ENCODE measurements around the gene ZNF609. TPM values are rescaled to one million over a fixed set of nuclear protein-coding genes. Genes with fewer than 3 reads are reported as not detected.

Gene ZNF609
- polyA plus RNA-seq, 3 donors = 1.3 to 13.2 (median 1.7) TPM

DNA sequence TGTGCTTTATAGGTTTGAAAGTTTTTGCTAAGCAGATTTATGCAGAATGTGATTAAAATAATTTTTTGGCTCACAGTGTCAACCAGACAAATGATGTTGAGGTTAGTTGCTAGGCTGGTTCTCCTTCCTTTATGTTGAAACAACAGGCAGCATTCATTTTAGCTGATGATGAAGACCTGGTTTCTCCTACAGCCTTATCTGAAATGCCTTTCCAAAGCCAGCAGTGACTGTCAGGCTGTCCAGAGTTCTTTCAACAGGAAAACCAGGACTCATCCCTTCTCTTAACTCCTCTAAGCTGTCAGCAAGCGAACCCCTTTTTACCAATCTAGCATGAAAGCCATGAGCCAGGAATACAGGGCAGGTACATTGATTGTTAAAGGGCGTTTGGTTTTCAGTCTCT lies 84.1 kb downstream of the ZNF609 start:
- Mint-ChIP-seq H3K9me3 (no peaks in the 10 kb centered on the region), H3K27me3 (ENCODE audit: low read depth in 3 of 3) (no peaks in the 10 kb centered on the region), H3K4me1 (peaks cover 24% of the 10 kb centered on the region), H3K36me3 (peaks cover 8 to 19% of the 10 kb centered on the region in 2 donors), H3K4me3 (no peak overlapping the region), H3K27ac (peak overlapping the region in 1 of 7 donors; percentile 46)
- Histone ChIP-seq H3K27me3 (ENCODE audit: control insufficient read depth in 2 of 2, insufficient read depth in 2 of 2, low read length in 2 of 2) (no peaks in the 10 kb centered on the region), H3K9me3 (replicated peaks in 1 of 2; ENCODE audit: control insufficient read depth in 1 of 2, insufficient read depth in 1 of 2, low read length in 2 of 2) (no peaks in the 10 kb centered on the region), H2AFZ (ENCODE audit: insufficient read depth, low read depth, low read length, poor library complexity, severe bottlenecking) (no peak overlapping the region), H3K79me2 (ENCODE audit: insufficient read depth, low read length) (peaks cover 81% of the 10 kb centered on the region), H3K27ac (ENCODE audit: low read depth in 1 of 2, low read length in 2 of 2) (no peak overlapping the region), H3K9ac (ENCODE audit: insufficient read depth, low read length, poor library complexity, severe bottlenecking) (no peak overlapping the region), H4K20me1 (ENCODE audit: insufficient read depth, low read length) (peaks cover 86% of the 10 kb centered on the region), H3K36me3 (replicated peaks in 1 of 2; ENCODE audit: control insufficient read depth in 1 of 2, insufficient read depth in 2 of 2, low read length in 2 of 2) (peaks cover 0 to 2% of the 10 kb centered on the region in 2 donors), H3K4me1 (ENCODE audit: control insufficient read depth in 1 of 2, insufficient read depth in 2 of 2, low read length in 2 of 2) (no peaks in the 10 kb centered on the region), H3K4me3 (replicated peaks in 1 of 3; ENCODE audit: low read depth in 2 of 3, low read length in 3 of 3) (no peak overlapping the region), H3K4me2 (replicated peaks; ENCODE audit: extremely low read depth, low read length, poor library complexity, severe bottlenecking) (no peak overlapping the region)
- DNase-seq = no peak
- intact Hi-C loops (cut with micrococcal nuclease) = no loop called here
- 89% methylated on average over 1 of the region's 2 CpGs for WGBS (ENCODE audit: insufficient coverage)
- TF ChIP-seq, protein P1, sequence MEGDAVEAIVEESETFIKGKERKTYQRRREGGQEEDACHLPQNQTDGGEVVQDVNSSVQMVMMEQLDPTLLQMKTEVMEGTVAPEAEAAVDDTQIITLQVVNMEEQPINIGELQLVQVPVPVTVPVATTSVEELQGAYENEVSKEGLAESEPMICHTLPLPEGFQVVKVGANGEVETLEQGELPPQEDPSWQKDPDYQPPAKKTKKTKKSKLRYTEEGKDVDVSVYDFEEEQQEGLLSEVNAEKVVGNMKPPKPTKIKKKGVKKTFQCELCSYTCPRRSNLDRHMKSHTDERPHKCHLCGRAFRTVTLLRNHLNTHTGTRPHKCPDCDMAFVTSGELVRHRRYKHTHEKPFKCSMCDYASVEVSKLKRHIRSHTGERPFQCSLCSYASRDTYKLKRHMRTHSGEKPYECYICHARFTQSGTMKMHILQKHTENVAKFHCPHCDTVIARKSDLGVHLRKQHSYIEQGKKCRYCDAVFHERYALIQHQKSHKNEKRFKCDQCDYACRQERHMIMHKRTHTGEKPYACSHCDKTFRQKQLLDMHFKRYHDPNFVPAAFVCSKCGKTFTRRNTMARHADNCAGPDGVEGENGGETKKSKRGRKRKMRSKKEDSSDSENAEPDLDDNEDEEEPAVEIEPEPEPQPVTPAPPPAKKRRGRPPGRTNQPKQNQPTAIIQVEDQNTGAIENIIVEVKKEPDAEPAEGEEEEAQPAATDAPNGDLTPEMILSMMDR (IDR thresholded peaks at IDR 0.05) = no peak

DNA sequence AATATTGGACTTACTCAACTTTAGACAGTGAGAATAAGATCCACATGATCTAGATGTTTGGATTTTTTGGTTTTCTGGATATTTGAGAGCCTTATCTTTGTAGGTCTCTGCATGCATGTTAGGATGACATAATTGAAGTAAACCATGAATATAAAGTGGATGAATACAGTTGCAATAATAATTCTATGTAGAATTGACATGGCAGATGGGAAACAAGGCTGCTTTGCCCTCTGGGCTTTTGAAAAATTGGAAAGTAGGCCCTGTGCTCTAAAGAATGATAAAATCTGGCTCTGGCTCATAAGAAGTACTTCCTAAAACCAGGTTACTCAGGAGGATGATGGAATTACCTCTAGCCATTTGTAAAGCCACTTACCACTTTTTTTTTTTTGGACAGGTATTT lies 86.9 kb downstream of the ZNF609 start:
- Mint-ChIP-seq H3K4me1 (peaks cover 28% of the 10 kb centered on the region), H3K27me3 (ENCODE audit: low read depth in 3 of 3) (no peaks in the 10 kb centered on the region), H3K9me3 (peaks cover 0 to 2% (median 0%) of the 10 kb centered on the region in 7 donors), H3K27ac (no peak overlapping the region), H3K36me3 (peaks cover 11 to 27% of the 10 kb centered on the region in 2 donors), H3K4me3 (no peak overlapping the region)
- Histone ChIP-seq H3K9me3 (replicated peaks in 1 of 2; ENCODE audit: control insufficient read depth in 1 of 2, insufficient read depth in 1 of 2, low read length in 2 of 2) (no peaks in the 10 kb centered on the region), H3K27me3 (ENCODE audit: control insufficient read depth in 2 of 2, insufficient read depth in 2 of 2, low read length in 2 of 2) (no peaks in the 10 kb centered on the region), H3K4me3 (replicated peaks in 1 of 3; ENCODE audit: low read depth in 2 of 3, low read length in 3 of 3) (no peak overlapping the region), H3K4me1 (ENCODE audit: control insufficient read depth in 1 of 2, insufficient read depth in 2 of 2, low read length in 2 of 2) (peaks cover 3 to 4% of the 10 kb centered on the region in 2 donors), H4K20me1 (ENCODE audit: insufficient read depth, low read length) (peaks cover 92% of the 10 kb centered on the region), H3K9ac (ENCODE audit: insufficient read depth, low read length, poor library complexity, severe bottlenecking) (no peak overlapping the region), H3K79me2 (ENCODE audit: insufficient read depth, low read length) (peaks cover 96% of the 10 kb centered on the region), H2AFZ (ENCODE audit: insufficient read depth, low read depth, low read length, poor library complexity, severe bottlenecking) (no peak overlapping the region), H3K36me3 (replicated peaks in 1 of 2; ENCODE audit: control insufficient read depth in 1 of 2, insufficient read depth in 2 of 2, low read length in 2 of 2) (peaks cover 0 to 2% of the 10 kb centered on the region in 2 donors), H3K27ac (ENCODE audit: low read depth in 1 of 2, low read length in 2 of 2) (no peak overlapping the region), H3K4me2 (replicated peaks; ENCODE audit: extremely low read depth, low read length, poor library complexity, severe bottlenecking) (no peak overlapping the region)
- TF ChIP-seq, protein P1 (IDR thresholded peaks at IDR 0.05) = no peak
- intact Hi-C loops (cut with micrococcal nuclease) = no loop called here
- DNase-seq = no peak

All from CD14-positive monocyte (primary cell).